SK-N-SH (cell line): ENCODE data around the gene SYNE2.

ENCODE experiments used
- EZH2phosphoT487 ChIP-seq: fragments of 200-600 bp; sonication (generic); IDR thresholded peaks from 2 replicates; pipeline ENCODE4 v1.6.1; 2017; ENCODE audit warnings: low read depth, mixed run types, mild to moderate bottlenecking, antibody characterized with exemption, moderate library complexity, borderline replicate concordance
- FOXM1 ChIP-seq: IDR thresholded peaks from 2 replicates; pipeline ENCODE4 v1.4.0; 2012; ENCODE audit warnings: low read depth, mild to moderate bottlenecking
- MEF2A ChIP-seq: IDR thresholded peaks from 2 replicates; pipeline ENCODE4 v1.4.0; 2012; ENCODE audit warnings: low read depth, borderline replicate concordance
- POLR2AphosphoS5 ChIP-seq: IDR thresholded peaks from 2 replicates; pipeline ENCODE4 v1.6.1; 2012; ENCODE audit warnings: low read depth, low read length
- TF ChIP-seq, protein P1 (sequence below): fragments of 200-600 bp; sonication (generic); IDR thresholded peaks from 2 replicates; pipeline ENCODE4 v1.6.1; 2017; ENCODE audit warnings: antibody characterized with exemption, mild to moderate bottlenecking, moderate library complexity

- no peak for TF ChIP-seq EZH2phosphoT487
- TF ChIP-seq MEF2A, result no peak
- TF ChIP-seq, protein P1, sequence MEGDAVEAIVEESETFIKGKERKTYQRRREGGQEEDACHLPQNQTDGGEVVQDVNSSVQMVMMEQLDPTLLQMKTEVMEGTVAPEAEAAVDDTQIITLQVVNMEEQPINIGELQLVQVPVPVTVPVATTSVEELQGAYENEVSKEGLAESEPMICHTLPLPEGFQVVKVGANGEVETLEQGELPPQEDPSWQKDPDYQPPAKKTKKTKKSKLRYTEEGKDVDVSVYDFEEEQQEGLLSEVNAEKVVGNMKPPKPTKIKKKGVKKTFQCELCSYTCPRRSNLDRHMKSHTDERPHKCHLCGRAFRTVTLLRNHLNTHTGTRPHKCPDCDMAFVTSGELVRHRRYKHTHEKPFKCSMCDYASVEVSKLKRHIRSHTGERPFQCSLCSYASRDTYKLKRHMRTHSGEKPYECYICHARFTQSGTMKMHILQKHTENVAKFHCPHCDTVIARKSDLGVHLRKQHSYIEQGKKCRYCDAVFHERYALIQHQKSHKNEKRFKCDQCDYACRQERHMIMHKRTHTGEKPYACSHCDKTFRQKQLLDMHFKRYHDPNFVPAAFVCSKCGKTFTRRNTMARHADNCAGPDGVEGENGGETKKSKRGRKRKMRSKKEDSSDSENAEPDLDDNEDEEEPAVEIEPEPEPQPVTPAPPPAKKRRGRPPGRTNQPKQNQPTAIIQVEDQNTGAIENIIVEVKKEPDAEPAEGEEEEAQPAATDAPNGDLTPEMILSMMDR, result no peak
- TF ChIP-seq POLR2AphosphoS5, result no peak
- TF ChIP-seq FOXM1, result no peak
These were observed 361.2 kb downstream of the SYNE2 start for GRCh38 chr14:64213853-64214570.
